WERI-Rb-1 (cell line): ENCODE results near the gene STXBP6.

Source experiments
- DNase-seq: peaks from one replicate; pipeline ENCODE4 v3.0.0-alpha.2; 2020
- H3K27ac ChIP-seq: fragments of 250-450 bp; sonication (Bioruptor Pico); 2 replicates; pipeline ENCODE4 v1.5.1; 2020; ENCODE audit warnings: mild to moderate bottlenecking, moderate library complexity
- H3K27me3 ChIP-seq: fragments of 250-450 bp; sonication (Bioruptor Pico); 2 replicates; pipeline ENCODE4 v1.5.1; 2021; ENCODE audit warnings: mild to moderate bottlenecking, low read depth, moderate library complexity; ENCODE audit not compliant: insufficient read depth, severe bottlenecking
- H3K36me3 ChIP-seq: fragments of 250-450 bp; sonication (Bioruptor Pico); 2 replicates; pipeline ENCODE4 v1.5.1; 2020; ENCODE audit warnings: mild to moderate bottlenecking, moderate library complexity
- H3K4me3 ChIP-seq: 2 replicates; pipeline ENCODE4 v1.5.1; 2011; ENCODE audit warnings: low read depth, mild to moderate bottlenecking, control low read depth, low read length
- H3K9me3 ChIP-seq: fragments of 250-450 bp; sonication (Bioruptor Pico); 2 replicates; pipeline ENCODE4 v1.5.1; 2021; ENCODE audit warnings: mild to moderate bottlenecking, moderate library complexity; ENCODE audit not compliant: severe bottlenecking
- CTCF ChIP-seq: IDR thresholded peaks from 2 replicates; pipeline ENCODE4 v1.5.1; 2011; ENCODE audit warnings: low read depth, mild to moderate bottlenecking, control low read depth, inconsistent platforms, low read length

Gene STXBP6

GRCh38 chr14:24873551-24873950 is 176.4 kb downstream of the STXBP6 start:
- H3K27me3 ChIP-seq: peaks cover 70% of the 10 kb centered on the region
- DNase-seq: no peak
- TF ChIP-seq CTCF: no peak
- no peaks in the 10 kb centered on the region for H3K9me3 ChIP-seq
- no peaks in the 10 kb centered on the region for H3K36me3 ChIP-seq
- no peak overlapping the region for H3K4me3 ChIP-seq
- no peak overlapping the region for H3K27ac ChIP-seq

GRCh38 chr14:24870949-24871701 is 178.8 kb downstream of the STXBP6 start:
- Histone ChIP-seq H3K4me3 (no peak overlapping the region), H3K9me3 (no peaks in the 10 kb centered on the region), H3K27me3 (peaks cover 55% of the 10 kb centered on the region), H3K36me3 (no peaks in the 10 kb centered on the region), H3K27ac (no peak overlapping the region)
- DNase-seq: no peak
- TF ChIP-seq CTCF: no peak

GRCh38 chr14:24868389-24868788 is 181.6 kb downstream of the STXBP6 start:
- no peak for DNase-seq
- TF ChIP-seq CTCF: no peak

GRCh38 chr14:24866067-24866639 is 183.8 kb downstream of the STXBP6 start:
- no peaks in the 10 kb centered on the region for H3K36me3 ChIP-seq
- H3K27me3 ChIP-seq: peaks cover 48% of the 10 kb centered on the region
- H3K9me3 ChIP-seq: no peaks in the 10 kb centered on the region
- H3K27ac ChIP-seq: no peak overlapping the region
- no peak overlapping the region for H3K4me3 ChIP-seq
- TF ChIP-seq CTCF: no peak
- DNase-seq: no peak

More at GRCh38 chr14:24868389-24868788, 181.6 kb downstream of the STXBP6 start:
- no peak overlapping the region for H3K27ac ChIP-seq
- H3K9me3 ChIP-seq: no peaks in the 10 kb centered on the region
- no peaks in the 10 kb centered on the region for H3K36me3 ChIP-seq
- peaks cover 47% of the 10 kb centered on the region for H3K27me3 ChIP-seq
- H3K4me3 ChIP-seq: no peak overlapping the region

- Histone ChIP-seq H3K27me3 (peaks cover 46% of the 10 kb centered on the region), H3K36me3 (no peaks in the 10 kb centered on the region), H3K9me3 (no peaks in the 10 kb centered on the region), H3K27ac (no peak overlapping the region), H3K4me3 (no peak overlapping the region)
- DNase-seq: no peak
- no peak for TF ChIP-seq CTCF
Measured at GRCh38 chr14:24863968-24864684, 185.8 kb downstream of the STXBP6 start.
